HG03139 (cell line): Measurements from ENCODE around the gene F13A1.

Experiments
- ATAC-seq: cut with Tn5 transposase; IDR thresholded peaks from one replicate; pipeline ENCODE4 v1.9.1; 2021; ENCODE audit not compliant: unreplicated experiment

The F13A1 gene

GRCh38 chr6:6319952-6320811 is at the start of gene F13A1:
TSS of gene F13A1 (minus strand) at chr6:6320662. CDS start at chr6:6318664, 1,998 bp downstream.
- ATAC-seq = no peak

- no peak for ATAC-seq
Measured at GRCh38 chr6:6368684-6369052, 48.2 kb upstream of the F13A1 start.

- no peak for ATAC-seq
Measured at GRCh38 chr6:6368040-6368683, 47.7 kb upstream of the F13A1 start.

GRCh38 chr6:6366803-6367202 is 46.3 kb upstream of the F13A1 start:
- ATAC-seq = no peak

GRCh38 chr6:6365242-6365641 is 44.8 kb upstream of the F13A1 start:
- ATAC-seq = no peak

- no peak for ATAC-seq
Measured at GRCh38 chr6:6362056-6362840, 41.8 kb upstream of the F13A1 start.

- ATAC-seq = no peak
Measured at GRCh38 chr6:6357530-6357929, 37.1 kb upstream of the F13A1 start.

GRCh38 chr6:6357032-6357431 is 36.6 kb upstream of the F13A1 start:
- no peak for ATAC-seq

GRCh38 chr6:6352772-6353171 is 32.3 kb upstream of the F13A1 start:
- ATAC-seq = no peak

GRCh38 chr6:6351511-6352025 is 31.1 kb upstream of the F13A1 start:
- no peak for ATAC-seq

- no peak for ATAC-seq
Measured at GRCh38 chr6:6350696-6351095, 30.2 kb upstream of the F13A1 start.

- ATAC-seq = no peak
Measured at GRCh38 chr6:6348256-6348655, 27.8 kb upstream of the F13A1 start.

GRCh38 chr6:6346427-6347023 is 26.1 kb upstream of the F13A1 start:
- ATAC-seq = no peak

GRCh38 chr6:6333501-6333900 is 13.0 kb upstream of the F13A1 start:
- ATAC-seq = no peak

- ATAC-seq = no peak
Measured at GRCh38 chr6:6332811-6333244, 12.4 kb upstream of the F13A1 start.

- ATAC-seq = peak; percentile 56
Measured at GRCh38 chr6:6331946-6332601, 11.6 kb upstream of the F13A1 start.

- peak; percentile 61 for ATAC-seq
Measured at GRCh38 chr6:6331393-6331792, 10.9 kb upstream of the F13A1 start.

GRCh38 chr6:6330407-6330806 is 9.9 kb upstream of the F13A1 start:
- no peak for ATAC-seq

GRCh38 chr6:6328451-6328850 is 8.0 kb upstream of the F13A1 start:
- ATAC-seq = no peak

- no peak for ATAC-seq
Measured at GRCh38 chr6:6323352-6323751, 2.9 kb upstream of the F13A1 start.
